ENCODE measurements around the gene MKX.

GRCh38 chr10:27664461-27664860 lies 81.2 kb downstream of the MKX start:
- TF ChIP-seq CTCF (IDR thresholded peaks at IDR 0.05) (no peak), POLR2A (IDR thresholded peaks at IDR 0.05) (no peak), EP300 (IDR thresholded peaks at IDR 0.05) (no peak)

Data from tibial nerve (tissue), 4 donors.